SK-MEL-5 (cell line): ENCODE results near the gene ITGB8. TPM values are rescaled to one million over a fixed set of nuclear protein-coding genes. Genes with fewer than 3 reads are reported as not detected.

ENCODE experiments used
- DNase-seq: peaks from one replicate; pipeline ENCODE4 v3.0.0-alpha.2; 2016; ENCODE audit warnings: low read depth, low spot score
- in situ Hi-C: cut with HindIII; loops from 2 replicates; pipeline ENCODE4 v1.10.0; 2016; ENCODE audit warnings: low sequenced_read_pairs, high pct_unique_total_duplicates, low pct_unique_long_range_greater_than_20kb
- total RNA-seq: library from RNA; depleted of rRNA; stranded (reverse); fragments of >200 nt; shearing (Covaris generic); gene quantifications from 2 replicates; pipeline ENCODE4 v1.2.3, GENCODE V29; 2014

ITGB8 gene
- total RNA-seq, 1 experiment from 2014 or later, result 57.2 TPM

GRCh38 chr7:20305726-20306125 lies 25.0 kb upstream of the ITGB8 start:
- in situ Hi-C loops, result no loop called here

DNA sequence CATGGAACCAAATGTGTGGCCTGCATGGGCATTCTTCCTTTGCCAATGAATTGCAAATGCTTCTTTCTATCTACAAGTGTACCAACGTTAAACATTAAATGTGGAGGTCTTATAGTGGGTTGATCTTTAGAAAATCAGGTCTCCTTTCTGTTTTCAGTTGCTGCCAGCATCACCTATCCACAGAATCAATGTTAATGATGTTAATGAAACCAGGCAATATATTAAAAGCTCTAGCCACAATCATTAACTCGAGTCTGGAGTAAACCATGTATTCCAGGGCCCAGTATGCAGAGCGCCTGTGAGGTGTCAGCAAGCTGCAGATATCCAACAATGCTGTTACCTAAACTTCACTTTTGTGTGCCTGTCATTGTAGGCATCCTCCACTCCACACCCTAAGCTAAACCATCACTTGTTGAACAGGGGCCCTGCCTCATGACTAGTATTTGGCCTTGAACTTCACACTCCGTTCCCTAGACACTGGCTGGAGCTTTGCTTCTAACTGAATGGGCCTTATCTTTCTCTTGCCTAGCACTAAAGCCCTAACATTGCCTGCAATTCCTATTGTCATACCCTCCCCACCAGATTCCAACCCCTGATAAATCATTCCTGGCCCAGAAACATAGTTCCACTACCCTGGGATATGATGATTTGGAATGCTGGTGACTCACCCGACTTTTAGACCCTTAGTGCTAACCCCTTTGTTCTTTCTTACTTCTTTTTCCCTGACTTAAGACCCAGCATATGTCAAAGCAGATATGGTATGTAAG lies 24.3 kb upstream of the ITGB8 start:
- in situ Hi-C loops, result no loop called here
- DNase-seq, result no peak

More at GRCh38 chr7:20305726-20306125, 25.0 kb upstream of the ITGB8 start:
- no peak for DNase-seq

- in situ Hi-C loops, result no loop called here
- peak; percentile 34 for DNase-seq
Observed at GRCh38 chr7:20307119-20307518, 23.6 kb upstream of the ITGB8 start.

GRCh38 chr7:20307901-20308300 lies 22.8 kb upstream of the ITGB8 start:
- in situ Hi-C loops, result no loop called here
- DNase-seq, result no peak

DNA sequence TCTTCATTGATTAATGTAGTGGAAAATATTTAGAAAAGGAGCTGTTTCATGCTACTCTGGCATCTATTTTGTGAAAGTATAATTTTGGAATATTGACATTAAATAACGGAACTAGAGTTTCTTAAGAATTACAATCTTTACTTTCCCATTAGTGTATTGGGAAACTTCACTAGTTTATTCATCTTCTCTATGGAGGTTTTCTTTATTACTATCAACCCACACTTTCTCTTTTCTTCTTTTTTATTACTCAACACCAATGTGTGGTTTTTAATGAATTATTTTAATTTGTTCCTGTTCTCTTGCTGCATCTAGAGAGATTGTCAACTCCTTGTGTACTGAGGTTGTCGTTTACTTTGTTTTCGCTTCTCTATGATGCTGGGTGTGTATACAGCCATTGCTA lies 20.4 kb upstream of the ITGB8 start:
- in situ Hi-C loops, result no loop called here
- no peak for DNase-seq

DNA sequence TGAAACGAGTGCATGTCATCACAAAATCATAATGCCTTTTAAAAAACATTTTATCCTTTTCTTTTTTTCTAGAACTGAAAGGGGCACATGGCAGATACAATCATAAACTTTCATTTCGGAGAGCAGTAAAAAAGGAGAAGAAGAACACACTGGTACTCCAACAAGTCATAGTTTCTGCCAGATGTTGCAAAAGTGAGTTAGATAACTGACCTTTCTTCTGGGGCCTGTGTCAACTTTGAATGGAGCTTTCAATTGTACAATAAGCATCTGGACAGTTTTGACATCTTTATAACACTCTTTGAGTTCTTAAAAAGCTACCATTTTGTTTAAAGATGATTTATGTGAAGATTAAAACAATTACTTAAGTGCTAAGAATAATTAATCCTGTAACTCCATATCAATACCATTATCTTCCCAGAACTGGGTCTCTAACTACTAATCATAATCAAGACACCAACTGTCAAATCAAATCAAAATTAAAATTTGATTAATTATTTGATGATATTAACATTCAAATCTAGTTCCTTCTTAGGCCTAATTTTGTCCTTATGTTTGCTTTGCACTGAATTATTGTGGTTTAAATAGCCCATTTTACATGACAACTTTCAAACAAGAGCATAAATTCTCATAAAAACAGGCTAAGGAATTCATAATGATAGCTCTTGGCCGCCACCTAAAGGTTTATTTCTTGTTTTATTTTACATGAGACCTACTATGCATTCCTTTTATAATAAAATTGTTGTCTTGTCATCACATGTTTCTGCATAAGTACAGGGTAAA lies 19.5 kb upstream of the ITGB8 start:
- in situ Hi-C loops, result no loop called here
- peak; percentile 84 for DNase-seq

GRCh38 chr7:20311743-20312042 lies 19.0 kb upstream of the ITGB8 start:
- in situ Hi-C loops, result no loop called here

DNA sequence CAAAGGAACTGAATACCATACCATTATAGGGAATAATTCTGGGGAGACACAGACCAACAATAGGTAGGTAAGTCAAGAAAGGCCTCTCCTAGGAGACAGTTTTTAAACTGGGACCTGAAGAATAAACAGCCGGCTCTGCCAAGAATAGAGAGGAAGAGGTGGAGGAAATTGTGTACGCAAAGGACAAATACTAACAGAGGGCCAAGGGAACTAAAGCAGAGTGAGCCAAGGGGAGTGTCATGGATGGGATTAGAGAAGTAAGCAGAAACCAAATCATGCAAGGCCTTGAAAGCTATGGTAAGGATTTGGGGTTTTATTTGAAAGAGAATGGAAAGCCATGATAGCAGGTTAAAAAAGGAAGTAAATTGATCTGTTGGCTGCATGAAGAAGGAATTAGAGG lies 18.1 kb upstream of the ITGB8 start:
- in situ Hi-C loops, result no loop called here

More at GRCh38 chr7:20311743-20312042, 19.0 kb upstream of the ITGB8 start:
- DNase-seq, result no peak

DNA sequence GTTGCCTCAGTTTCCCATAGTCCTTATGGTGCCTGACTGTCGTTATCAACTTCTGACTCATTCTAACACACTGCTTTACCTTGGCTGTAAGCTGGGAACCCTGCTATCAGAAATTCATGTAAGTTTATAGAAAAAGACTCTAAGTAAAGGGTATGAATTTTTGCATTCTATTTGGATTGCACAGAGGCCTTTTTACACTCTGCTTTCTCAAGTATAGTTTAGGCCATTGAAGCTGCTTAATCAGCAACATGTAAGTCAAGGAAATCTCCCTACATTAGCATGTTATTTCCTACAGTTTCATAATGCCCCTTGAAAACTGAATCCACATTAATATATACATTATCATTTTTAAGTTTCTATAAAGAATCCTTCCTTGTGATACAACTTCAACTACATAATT lies 17.1 kb upstream of the ITGB8 start:
- no peak for DNase-seq
- in situ Hi-C loops, result no loop called here

More for the DNA sequence above, 18.1 kb upstream of the ITGB8 start:
- DNase-seq, result no peak

DNA sequence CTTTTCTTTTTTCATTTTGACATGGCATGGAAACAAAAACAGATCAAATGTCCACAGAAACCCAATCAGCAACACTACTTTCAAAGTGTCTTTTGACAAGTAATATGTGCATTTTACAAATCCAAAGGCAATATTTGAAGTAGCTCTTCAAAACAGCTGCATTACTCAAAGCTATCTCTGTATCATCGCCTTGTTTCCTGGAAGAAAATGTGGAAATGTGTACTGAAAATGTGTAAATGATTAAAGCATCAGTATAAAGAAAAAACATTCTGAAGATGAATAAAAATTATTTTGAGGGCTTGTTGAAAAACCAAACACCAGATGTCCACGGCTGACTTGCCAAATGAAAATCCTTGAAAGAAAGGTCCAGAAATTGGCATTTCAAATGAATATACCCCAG lies 16.5 kb upstream of the ITGB8 start:
- DNase-seq, result no peak
- in situ Hi-C loops, result no loop called here

- no peak for DNase-seq
- in situ Hi-C loops, result no loop called here
Observed at GRCh38 chr7:20316706-20317105, 14.0 kb upstream of the ITGB8 start.

DNA sequence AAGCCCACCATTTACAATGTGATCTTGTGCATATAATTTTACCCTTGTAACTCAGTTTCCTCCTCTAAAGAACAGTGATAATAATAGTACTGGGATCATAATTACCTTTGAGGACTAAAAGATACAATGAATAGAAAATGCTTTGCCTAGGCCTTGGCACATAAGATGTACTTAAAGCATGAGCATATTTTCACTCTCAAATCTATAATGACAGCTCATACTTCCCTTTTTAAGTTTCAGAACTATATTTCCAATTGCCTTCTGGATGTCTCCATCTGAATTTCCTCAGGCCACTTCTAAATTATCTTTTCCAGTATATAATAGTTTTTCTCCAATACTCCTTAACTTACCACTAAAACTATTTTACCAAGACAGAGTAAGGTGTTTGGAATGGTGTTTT lies 13.3 kb upstream of the ITGB8 start:
- in situ Hi-C loops, result no loop called here
- no peak for DNase-seq

- in situ Hi-C loops, result no loop called here
Observed at GRCh38 chr7:20318933-20319332, 11.8 kb upstream of the ITGB8 start.

DNA sequence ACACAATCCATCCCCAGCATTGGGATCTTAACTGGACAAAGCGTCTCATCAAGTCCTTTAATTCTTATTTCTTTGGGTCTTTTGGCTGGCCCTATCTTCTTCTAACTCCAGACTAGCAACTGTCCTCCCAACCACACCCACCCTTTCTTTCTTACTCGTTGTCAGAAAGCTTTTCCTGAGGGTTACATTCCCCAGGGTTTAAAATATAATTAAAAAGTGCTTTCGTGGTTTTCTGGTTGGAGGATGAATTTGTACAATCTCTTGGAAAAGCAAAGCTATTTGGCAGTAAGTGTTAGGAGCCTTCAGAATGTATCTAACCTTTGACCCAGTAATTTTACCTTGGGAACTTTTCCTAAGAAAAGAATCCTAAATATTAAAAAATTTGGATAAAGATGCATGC lies 10.4 kb upstream of the ITGB8 start:
- in situ Hi-C loops, result loop anchor here (10.0 kb wide), 1 partner anchor 566 kb away; no protein-coding TSS in a partner anchor
- no peak for DNase-seq

More at GRCh38 chr7:20318933-20319332, 11.8 kb upstream of the ITGB8 start:
- no peak for DNase-seq

GRCh38 chr7:20320786-20321185 lies 9.9 kb upstream of the ITGB8 start:
- DNase-seq, result no peak
- in situ Hi-C loops, result loop anchor here (10.0 kb wide), 1 partner anchor 566 kb away; no protein-coding TSS in a partner anchor

DNA sequence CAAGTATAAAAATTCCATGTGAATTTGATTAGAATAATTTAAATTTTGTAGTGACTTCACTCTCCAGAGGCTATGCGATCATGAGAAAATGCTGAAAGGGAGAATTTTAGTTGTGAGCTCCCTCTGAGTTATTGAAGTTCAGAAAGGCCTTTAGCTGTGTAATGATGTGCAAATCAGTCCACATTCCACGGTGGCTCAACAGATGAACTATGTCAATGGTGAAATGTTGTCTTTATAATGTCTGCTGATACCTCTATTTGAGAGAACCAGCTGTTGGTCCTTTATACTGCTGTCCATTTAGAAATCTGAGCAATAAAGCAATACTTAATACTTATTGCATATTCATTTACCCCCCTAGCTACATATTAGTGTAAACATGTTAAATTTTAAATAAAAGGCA lies 7.1 kb upstream of the ITGB8 start:
- no peak for DNase-seq
- in situ Hi-C loops, result loop anchor here (10.0 kb wide), 1 partner anchor 569 kb away; no protein-coding TSS in a partner anchor

DNA sequence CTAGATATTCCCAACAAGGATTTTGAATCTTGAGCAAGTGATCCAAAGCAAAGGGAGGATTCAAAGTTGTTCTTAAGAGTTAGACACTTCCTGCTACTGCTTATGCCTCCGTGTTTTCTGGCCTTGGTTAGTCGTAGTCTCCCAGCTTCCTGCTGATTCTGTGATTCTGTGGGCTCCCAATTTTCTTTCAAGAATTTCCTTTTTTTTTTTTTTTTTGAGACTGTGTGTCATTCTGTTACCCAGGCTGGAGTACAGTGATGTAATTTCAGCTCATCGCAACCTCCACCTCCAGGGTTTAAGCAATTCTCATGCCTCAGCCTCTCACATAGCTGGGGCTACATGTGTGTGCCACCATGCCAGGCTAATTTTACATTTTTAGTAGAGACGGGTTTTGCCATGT lies 4.4 kb upstream of the ITGB8 start:
- no peak for DNase-seq
- in situ Hi-C loops, result loop anchor here (10.0 kb wide), 1 partner anchor 572 kb away; no protein-coding TSS in a partner anchor

DNA sequence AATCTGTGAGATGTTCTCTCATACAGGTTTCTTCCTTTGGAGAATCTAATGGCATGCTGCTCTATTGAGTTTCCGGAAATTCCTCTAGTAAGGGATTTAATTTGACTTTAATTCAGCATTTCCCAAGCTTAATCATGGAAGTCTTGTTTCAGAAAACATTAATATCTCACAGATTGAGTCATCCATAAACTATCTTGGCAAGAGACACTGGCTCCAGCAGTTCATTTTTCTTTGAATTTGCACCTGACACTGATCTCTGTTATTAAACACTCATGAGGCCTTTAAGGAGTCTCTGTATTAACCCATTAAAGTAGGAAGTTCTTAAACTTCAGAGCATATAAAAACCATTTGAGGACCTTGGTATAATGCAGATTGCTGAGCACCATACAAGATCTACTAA lies 3.6 kb upstream of the ITGB8 start:
- in situ Hi-C loops, result loop anchor here (10.0 kb wide), 1 partner anchor 572 kb away; no protein-coding TSS in a partner anchor
- DNase-seq, result no peak

- in situ Hi-C loops, result loop anchor here (10.0 kb wide), 1 partner anchor 573 kb away; no protein-coding TSS in a partner anchor
- DNase-seq, result no peak
Observed at GRCh38 chr7:20328027-20328426, 2.7 kb upstream of the ITGB8 start.
